ENCODE measurements around the gene GTF2F1. TPM values are rescaled to one million over a fixed set of nuclear protein-coding genes. Genes with fewer than 3 reads are reported as not detected.

GTF2F1 gene
- total RNA-seq, 6 experiments from 2014 or later, result 12.8 to 22.7 (median 19.8) TPM

DNA sequence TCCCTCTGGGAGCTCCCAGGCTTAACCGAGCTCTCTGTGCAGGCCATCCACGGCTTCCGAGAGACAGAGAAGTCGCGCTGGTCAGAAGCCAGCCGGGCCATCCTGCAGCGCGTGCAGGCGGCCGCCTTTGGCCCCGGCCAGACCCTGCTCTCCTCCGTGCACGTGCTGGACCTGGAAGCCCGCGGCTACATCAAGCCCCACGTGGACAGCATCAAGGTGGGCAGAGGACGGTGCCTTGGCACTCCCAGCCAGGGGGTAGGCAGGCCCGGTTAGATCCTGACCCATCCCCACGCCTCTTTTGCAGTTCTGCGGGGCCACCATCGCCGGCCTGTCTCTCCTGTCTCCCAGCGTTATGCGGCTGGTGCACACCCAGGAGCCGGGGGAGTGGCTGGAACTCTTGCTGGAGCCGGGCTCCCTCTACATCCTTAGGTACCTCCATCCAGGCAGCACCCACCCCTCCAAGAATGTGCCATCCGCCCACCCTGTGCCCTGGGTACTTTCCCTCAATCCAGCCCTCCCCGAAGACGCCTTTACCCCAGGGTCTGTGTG lies 18.7 kb downstream of the GTF2F1 start:
- Histone ChIP-seq H3K27ac (no peak overlapping the region), H3K4me3 (no peak overlapping the region), H3K27me3 (no peaks in the 10 kb centered on the region), H3K4me1 (peaks cover 0 to 7% (median 3%) of the 10 kb centered on the region in 4 donors), H3K36me3 (peaks cover 0 to 10% (median 0%) of the 10 kb centered on the region in 4 donors), H3K9me3 (no peaks in the 10 kb centered on the region)
- 93% methylated on average over 8 of the region's 29 CpGs for WGBS (ENCODE audit: insufficient coverage, low coverage, low lambda C conversion rate, missing lambda C conversion rate)
- DNase-seq (peak in 2 of 3 donors; percentile 37 to 59), ATAC-seq (no peak)
- no peak for TF ChIP-seq POLR2A (IDR thresholded peaks at IDR 0.05)
- no peak for TF ChIP-seq CTCF (IDR thresholded peaks at IDR 0.05)
- intact Hi-C loops (cut with DNase I), result no loop called here

- no peak for DNase-seq
Observed at GRCh38 chr19:6373813-6374108, 19.2 kb downstream of the GTF2F1 start.

DNA sequence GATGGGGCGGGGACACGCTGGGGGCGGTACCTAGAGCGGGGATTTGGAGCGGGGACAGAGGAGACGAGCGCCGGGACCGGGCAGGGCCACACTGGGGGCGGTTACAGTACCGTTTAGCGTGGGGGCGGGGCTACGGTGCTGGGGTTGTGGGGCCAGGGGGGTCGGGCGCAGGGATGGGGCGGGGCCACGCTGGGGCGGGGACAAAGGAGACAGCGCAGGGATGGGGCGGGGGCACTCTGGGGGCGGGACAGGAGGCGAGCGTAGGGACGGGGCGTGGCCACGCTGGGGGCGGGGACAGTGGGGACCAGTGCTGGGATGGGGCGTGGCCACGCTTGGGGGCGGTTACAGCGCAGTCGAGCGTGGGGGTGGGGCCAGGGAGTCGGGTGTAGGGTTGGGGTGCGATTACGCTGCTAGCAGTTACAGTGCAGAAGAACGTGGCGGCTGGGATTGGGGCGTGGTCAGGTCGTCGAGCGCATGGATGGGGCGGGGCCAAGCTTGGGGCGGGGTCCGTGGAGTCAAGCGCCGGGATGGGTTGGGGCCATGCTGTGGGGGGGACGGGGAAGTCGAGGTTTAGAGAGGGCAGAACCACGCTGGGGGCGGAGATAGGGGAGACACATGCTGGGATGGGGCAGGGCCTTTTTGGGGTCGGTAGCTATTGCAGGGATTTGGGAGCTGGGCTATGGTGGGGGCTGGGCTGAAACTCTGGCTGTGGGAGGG lies 19.7 kb downstream of the GTF2F1 start:
- ATAC-seq, result peak; percentile 80 to 87 (median 81)
- peak; percentile 99 for DNase-seq
- intact Hi-C loops (cut with DNase I), result no loop called here
- Histone ChIP-seq H3K36me3 (peaks cover 0 to 15% (median 2%) of the 10 kb centered on the region in 4 donors), H3K9me3 (no peaks in the 10 kb centered on the region), H3K27me3 (no peaks in the 10 kb centered on the region), H3K27ac (peak overlapping the region; percentile 77 to 98 (median 94)), H3K4me1 (peaks cover 0 to 7% (median 3%) of the 10 kb centered on the region in 4 donors), H3K4me3 (peak overlapping the region; percentile 46 to 96 (median 94))
- TF ChIP-seq CTCF (IDR thresholded peaks at IDR 0.05) (no peak), POLR2A (IDR thresholded peaks at IDR 0.05) (no peak)
- 0% methylated on average over 34 of the region's 53 CpGs for WGBS (ENCODE audit: insufficient coverage, low coverage, low lambda C conversion rate, missing lambda C conversion rate)

More at GRCh38 chr19:6373813-6374108, 19.2 kb downstream of the GTF2F1 start:
- H3K27me3 ChIP-seq, result no peaks in the 10 kb centered on the region
- no peak for TF ChIP-seq POLR2A (IDR thresholded peaks at IDR 0.05)
- TF ChIP-seq CTCF (IDR thresholded peaks at IDR 0.05), result no peak
- peaks cover 0 to 10% (median 0%) of the 10 kb centered on the region in 4 donors for H3K36me3 ChIP-seq
- peaks cover 0 to 7% (median 3%) of the 10 kb centered on the region in 4 donors for H3K4me1 ChIP-seq
- 32% methylated on average over 5 of the region's 5 CpGs for WGBS (ENCODE audit: insufficient coverage, low coverage, low lambda C conversion rate, missing lambda C conversion rate)
- ATAC-seq, result no peak
- no peak overlapping the region for H3K27ac ChIP-seq
- H3K9me3 ChIP-seq, result no peaks in the 10 kb centered on the region
- intact Hi-C loops (cut with DNase I), result no loop called here
- peak overlapping the region in 2 of 3 donors; percentile 16 to 96 for H3K4me3 ChIP-seq

DNA sequence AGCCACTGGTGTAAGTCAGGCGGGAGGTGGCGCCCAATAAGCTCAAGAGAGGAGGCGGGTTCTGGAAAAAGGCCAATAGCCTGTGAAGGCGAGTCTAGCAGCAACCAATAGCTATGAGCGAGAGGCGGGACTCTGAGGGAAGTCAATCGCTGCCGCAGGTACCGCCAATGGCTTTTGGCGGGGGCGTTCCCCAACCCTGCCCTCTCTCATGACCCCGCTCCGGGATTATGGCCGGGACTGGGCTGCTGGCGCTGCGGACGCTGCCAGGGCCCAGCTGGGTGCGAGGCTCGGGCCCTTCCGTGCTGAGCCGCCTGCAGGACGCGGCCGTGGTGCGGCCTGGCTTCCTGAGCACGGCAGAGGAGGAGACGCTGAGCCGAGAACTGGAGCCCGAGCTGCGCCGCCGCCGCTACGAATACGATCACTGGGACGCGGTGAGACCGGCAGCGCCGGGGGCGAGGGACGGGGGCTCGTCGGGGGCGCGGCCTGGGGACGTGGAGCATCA lies 20.3 kb downstream of the GTF2F1 start, which contains the start of gene ALKBH7:
ALKBH7 (plus strand) TSS at position 201 of the 502 bp plus-strand sequence; CDS start at position 228, 27 bp downstream.
- ATAC-seq, result peak; percentile 76 to 86 (median 80)
- 2% methylated on average over 20 of the region's 47 CpGs for WGBS (ENCODE audit: insufficient coverage, low coverage, low lambda C conversion rate, missing lambda C conversion rate)
- no peaks in the 10 kb centered on the region for H3K27me3 ChIP-seq
- peaks cover 0 to 16% (median 6%) of the 10 kb centered on the region in 4 donors for H3K36me3 ChIP-seq
- peak within 1 kb of the TSS; percentile 46 to 96 (median 94) for H3K4me3 ChIP-seq
- H3K9me3 ChIP-seq, result no peaks in the 10 kb centered on the region
- DNase-seq, result peak; percentile 97 to 100 (median 98)
- H3K27ac ChIP-seq, result peak within 1 kb of the TSS; percentile 77 to 98 (median 94)
- H3K4me1 ChIP-seq, result peaks cover 0 to 7% (median 3%) of the 10 kb centered on the region in 4 donors
- peak; percentile 73 for TF ChIP-seq POLR2A (IDR thresholded peaks at IDR 0.05)
- TF ChIP-seq CTCF (IDR thresholded peaks at IDR 0.05), result no peak
- intact Hi-C loops (cut with DNase I), result no loop called here

All from right lobe of liver (tissue), 6 donors.